OCI-LY3 (cell line): ENCODE results near the gene RXRA.

ENCODE experiments used
- CTCF ChIP-seq: fragments of 200-600, 300-600 bp; sonication (generic); IDR thresholded peaks from 2 replicates; pipeline ENCODE4 v1.5.1; 2014; ENCODE audit warnings: antibody characterized with exemption, low read length, low read depth
- EZH2phosphoT487 ChIP-seq: fragments of 200-600 bp; shearing (Covaris generic); IDR thresholded peaks from 2 replicates; pipeline ENCODE4 v1.6.1; 2018; ENCODE audit warnings: antibody characterized with exemption, mixed run types, low read depth

- TF ChIP-seq CTCF (no peak), EZH2phosphoT487 (no peak)
Observed at GRCh38 chr9:134343637-134344036, 17.4 kb downstream of the RXRA start.
